Liver (tissue), 9 donors: Measurements from ENCODE around the gene CCDC50. TPM values are rescaled to one million over a fixed set of nuclear protein-coding genes. Genes with fewer than 3 reads are reported as not detected.
A peak's percentile ranks its signal among the peaks of the same experiment; 100 is the strongest.

ENCODE experiments used
- DNase-seq: peaks from one replicate; pipeline ENCODE4 v3.0.0-alpha.2; 2017; ENCODE audit warnings: low spot score
- H3K27ac ChIP-seq, 2 donors: one replicate each; pipeline ENCODE4 v1.7.0; 2013; ENCODE audit warnings: inconsistent platforms in 2 of 2, low read length in 2 of 2, control low read depth in 1 of 2, low read depth in 1 of 2, mild to moderate bottlenecking in 1 of 2
- H3K27me3 ChIP-seq, 4 donors: one replicate each; pipeline versions ENCODE4 v1.6.1 to v1.7.0; 2013; ENCODE audit warnings: low read length in 3 of 4, inconsistent platforms in 1 of 4, mild to moderate bottlenecking in 1 of 4, moderate library complexity in 1 of 4; ENCODE audit not compliant: control insufficient read depth in 4 of 4, insufficient read depth in 4 of 4
- H3K36me3 ChIP-seq, 4 donors: one replicate each; pipeline versions ENCODE4 v1.6.1 to v1.7.0; 2013; ENCODE audit warnings: low read length in 3 of 4, mild to moderate bottlenecking in 3 of 4, low read depth in 1 of 4, moderate library complexity in 1 of 4; ENCODE audit not compliant: control insufficient read depth in 4 of 4, insufficient read depth in 3 of 4
- H3K4me1 ChIP-seq, 4 donors: one replicate each; pipeline versions ENCODE4 v1.6.1 to v1.7.0; 2013; ENCODE audit warnings: low read length in 3 of 4, mild to moderate bottlenecking in 3 of 4, moderate library complexity in 1 of 4; ENCODE audit not compliant: control insufficient read depth in 4 of 4, insufficient read depth in 4 of 4
- H3K4me3 ChIP-seq, 3 donors: one replicate each; pipeline versions ENCODE4 v1.6.1 to v1.7.0; 2013; ENCODE audit warnings: low read length in 3 of 3, control low read depth in 1 of 3, low read depth in 1 of 3, mild to moderate bottlenecking in 1 of 3
- H3K9ac ChIP-seq, 2 donors: one replicate each; pipeline ENCODE4 v1.7.0; 2013; ENCODE audit warnings: low read length in 2 of 2, mild to moderate bottlenecking in 2 of 2, moderate library complexity in 2 of 2, control low read depth in 1 of 2, low read depth in 1 of 2
- H3K9me3 ChIP-seq, 4 donors: one replicate each; pipeline versions ENCODE4 v1.6.1 to v1.7.0; 2013; ENCODE audit warnings: low read length in 3 of 4; ENCODE audit not compliant: control insufficient read depth in 4 of 4
- ATF3 ChIP-seq: IDR thresholded peaks from 2 replicates; pipeline ENCODE4 v1.6.1; 2016; ENCODE audit warnings: antibody characterized with exemption
- FOXA1 ChIP-seq: IDR thresholded peaks from 2 replicates; pipeline ENCODE4 v1.6.1; 2016; ENCODE audit warnings: antibody characterized with exemption
- FOXA2 ChIP-seq: IDR thresholded peaks from 2 replicates; pipeline ENCODE4 v1.6.1; 2016; ENCODE audit warnings: antibody characterized with exemption
- GABPA ChIP-seq, 2 donors: IDR thresholded peaks in 1 of 2; conservative IDR thresholded peaks in 1 of 2; 2 replicates each; pipeline ENCODE4 v1.6.1; 2016; ENCODE audit warnings: antibody characterized with exemption in 2 of 2, mild to moderate bottlenecking in 1 of 2, moderate library complexity in 1 of 2
- HNF4A ChIP-seq, 2 donors: conservative IDR thresholded peaks; 2 replicates each; pipeline ENCODE4 v1.6.1; 2016; ENCODE audit warnings: antibody characterized with exemption in 2 of 2, mild to moderate bottlenecking in 2 of 2
- HNF4G ChIP-seq: IDR thresholded peaks from 2 replicates; pipeline ENCODE4 v1.6.1; 2016; ENCODE audit warnings: antibody characterized with exemption
- MAX ChIP-seq: IDR thresholded peaks from 2 replicates; pipeline ENCODE4 v1.6.1; 2016; ENCODE audit warnings: antibody characterized with exemption
- NR2F2 ChIP-seq: IDR thresholded peaks from 2 replicates; pipeline ENCODE4 v1.6.1; 2016; ENCODE audit warnings: antibody characterized with exemption
- RAD21 ChIP-seq, 2 donors: IDR thresholded peaks; 2 replicates each; pipeline ENCODE4 v1.6.1; 2016; ENCODE audit warnings: antibody characterized with exemption in 2 of 2, mild to moderate bottlenecking in 2 of 2
- REST ChIP-seq: IDR thresholded peaks from 2 replicates; pipeline ENCODE4 v1.6.1; 2016; ENCODE audit warnings: antibody characterized with exemption, mild to moderate bottlenecking
- RXRA ChIP-seq, 2 donors: IDR thresholded peaks; 2 replicates each; pipeline ENCODE4 v1.6.1; 2017 to 2018; ENCODE audit warnings: antibody characterized with exemption in 2 of 2, mild to moderate bottlenecking in 1 of 2
- SP1 ChIP-seq: IDR thresholded peaks from 2 replicates; pipeline ENCODE4 v1.6.1; 2018; ENCODE audit warnings: antibody characterized with exemption, mild to moderate bottlenecking
- TAF1 ChIP-seq: conservative IDR thresholded peaks from 2 replicates; pipeline ENCODE4 v1.6.1; 2016; ENCODE audit warnings: antibody characterized with exemption, mild to moderate bottlenecking
- YY1 ChIP-seq: IDR thresholded peaks from 2 replicates; pipeline ENCODE4 v1.6.1; 2016; ENCODE audit warnings: antibody characterized with exemption, mild to moderate bottlenecking
- ZBTB33 ChIP-seq: IDR thresholded peaks from 2 replicates; pipeline ENCODE4 v1.6.1; 2016; ENCODE audit warnings: antibody characterized with exemption
- WGBS: extraction: QIAGEN DNeasy Blood & Tissue Kit; methylation state at CpG from one replicate; pipeline ENCODE4 v1.1.7; 2013; 5-methylcytosine and 5-hydroxymethylcytosine counted together
- polyA plus RNA-seq, 2 donors: library from polyadenylated mRNA; stranded (reverse) in 1 of 2; unstranded in 1 of 2; fragments of 200-250 nt in 1 of 2; fragments of >200 nt in 1 of 2; fragmentation: Nextera tagmentation in 1 of 2; extraction: Ambion mirVana in 1 of 2; gene quantifications; one replicate each; pipeline versions ENCODE4 v1.2.1 to v1.2.3, GENCODE V29; 2013 to 2015
- total RNA-seq, 2 donors: library from RNA; depleted of rRNA; stranded (reverse); fragments of >200 nt; gene quantifications; one replicate each; pipeline ENCODE4 v1.2.3, GENCODE V29; 2014
- donor health status: healthy.
- donor health status: healthy.
- donor health status: healthy.
- donor health status: healthy.
- donor health status: healthy.

Gene CCDC50
- total and polyA plus RNA-seq, 4 donors = 15.4 to 69.0 (median 33.6) TPM

- TF ChIP-seq GABPA (IDR thresholded peaks at IDR 0.05 in 1 of 2, conservative IDR thresholded peaks at IDR 0.05 in 1 of 2) (no peak), TAF1 (no peak), ZBTB33 (no peak), RXRA (IDR thresholded peaks at IDR 0.05) (no peak), SP1 (no peak), HNF4A (conservative IDR thresholded peaks at IDR 0.05) (no peak), HNF4G (no peak), YY1 (no peak), NR2F2 (no peak), MAX (no peak), FOXA1 (no peak), ATF3 (no peak), RAD21 (IDR thresholded peaks at IDR 0.05) (no peak), REST (no peak), FOXA2 (no peak)
- no peak overlapping the region for H3K4me3 ChIP-seq
- no peak for DNase-seq
- WGBS = 84% methylated on average over 1 of the region's 1 CpG
- peaks cover 0 to 3% (median 1%) of the 10 kb centered on the region in 4 donors for H3K4me1 ChIP-seq
- H3K9me3 ChIP-seq = no peaks in the 10 kb centered on the region
- peaks cover 3 to 36% (median 14%) of the 10 kb centered on the region in 4 donors for H3K36me3 ChIP-seq
- no peak overlapping the region for H3K9ac ChIP-seq
- no peaks in the 10 kb centered on the region for H3K27me3 ChIP-seq
- H3K27ac ChIP-seq = no peak overlapping the region
These were observed 58.4 kb downstream of the CCDC50 start for GRCh38 chr3:191387441-191388077.

- H3K27me3 ChIP-seq = no peaks in the 10 kb centered on the region
- H3K4me3 ChIP-seq = no peak overlapping the region
- 76% methylated on average over 1 of the region's 1 CpG for WGBS
- peaks cover 4 to 24% (median 9%) of the 10 kb centered on the region in 4 donors for H3K36me3 ChIP-seq
- peaks cover 0 to 3% (median 1%) of the 10 kb centered on the region in 4 donors for H3K4me1 ChIP-seq
- no peak for DNase-seq
- H3K9me3 ChIP-seq = no peaks in the 10 kb centered on the region
- TF ChIP-seq TAF1 (no peak), RAD21 (IDR thresholded peaks at IDR 0.05) (peak; percentile 52 to 55), SP1 (no peak)
- H3K9ac ChIP-seq = no peak overlapping the region
- H3K27ac ChIP-seq = no peak overlapping the region
These were observed 59.6 kb downstream of the CCDC50 start for GRCh38 chr3:191388823-191389222.
